OCI-LY7 (cell line): ENCODE measurements around the gene ACOX1. TPM values are rescaled to one million over a fixed set of nuclear protein-coding genes. Genes with fewer than 3 reads are reported as not detected.
"Not testable (repeated sequence)": the region's sequence is repeated elsewhere in the genome, so short reads cannot be mapped to it uniquely, and the experiment has no call there.

Source experiments
- BruUV-seq: library from RNA; stranded (reverse); fragments of 400-500 nt; replicated peaks from 2 replicates; lab custom pipeline; 2021; lab: Mats Ljungman, UMichigan
- CTCF ChIA-PET: fragments of 300-600 bp; sonication (Branson Sonifier 250); formaldehyde crosslinking; loops from one replicate; lab custom pipeline; 2022; ENCODE audit warnings: antibody characterized with exemption; ENCODE audit not compliant: unreplicated experiment; lab: Charles Lee
- POLR2A ChIA-PET: fragments of 300-600 bp; sonication (Branson Sonifier 250); formaldehyde crosslinking; loops from one replicate; lab custom pipeline; 2022; ENCODE audit warnings: antibody characterized with exemption; lab: Charles Lee
- DNase-seq: peaks from one replicate; pipeline ENCODE4 v3.0.0-alpha.2; 2015; ENCODE audit warnings: low spot score
- H2AFZ ChIP-seq: fragments of 200-600 bp; sonication (generic), shearing (Covaris generic); 2 replicates; pipeline ENCODE4 v1.6.1; 2014; ENCODE audit warnings: mild to moderate bottlenecking, antibody characterized with exemption, low read length, moderate library complexity
- H3K27ac ChIP-seq: fragments of 200-600 bp; sonication (generic); 2 replicates; pipeline ENCODE4 v1.5.1; 2014; ENCODE audit warnings: mixed run types, low read depth, mild to moderate bottlenecking, moderate library complexity, low read length, inconsistent platforms; ENCODE audit not compliant: poor library complexity, severe bottlenecking
- H3K36me3 ChIP-seq: fragments of 200-600 bp; sonication (generic); 2 replicates; pipeline ENCODE4 v1.6.1; 2014; ENCODE audit warnings: mild to moderate bottlenecking, antibody characterized with exemption, low read length, moderate library complexity, mixed read lengths; ENCODE audit not compliant: insufficient read depth
- H3K4me1 ChIP-seq: fragments of 200-600 bp; sonication (generic); 2 replicates; pipeline ENCODE4 v1.5.1; 2014; ENCODE audit warnings: mild to moderate bottlenecking, low read length; ENCODE audit not compliant: insufficient read depth, poor library complexity, severe bottlenecking
- H3K4me2 ChIP-seq: fragments of 200-600 bp; sonication (generic); 2 replicates; pipeline ENCODE4 v1.6.1; 2014; ENCODE audit warnings: mild to moderate bottlenecking, low read length
- H3K4me3 ChIP-seq: fragments of 200-600 bp; sonication (generic); 2 replicates; pipeline ENCODE4 v1.5.1; 2014; ENCODE audit warnings: mild to moderate bottlenecking, low read depth, low read length; ENCODE audit not compliant: poor library complexity, severe bottlenecking
- H3K79me2 ChIP-seq: fragments of 200-600 bp; sonication (generic); 2 replicates; pipeline ENCODE4 v1.6.1; 2016; ENCODE audit warnings: low read depth, mild to moderate bottlenecking, low read length, moderate library complexity, mixed read lengths; ENCODE audit not compliant: insufficient read depth
- H3K9me2 ChIP-seq: fragments of 200-600 bp; sonication (generic); 2 replicates; pipeline ENCODE4 v1.6.1; 2016; ENCODE audit warnings: mild to moderate bottlenecking, low read length, mixed read lengths; ENCODE audit not compliant: insufficient read depth
- H3K9me3 ChIP-seq: fragments of 200-600 bp; sonication (generic); 2 replicates; pipeline ENCODE4 v1.6.1; 2014; ENCODE audit warnings: mild to moderate bottlenecking, mixed run types, low read length, mixed read lengths
- H4K20me1 ChIP-seq: fragments of 200-600 bp; sonication (generic); 2 replicates; pipeline ENCODE4 v1.6.1; 2014; ENCODE audit warnings: mild to moderate bottlenecking, antibody characterized with exemption, low read length, moderate library complexity, mixed read lengths; ENCODE audit not compliant: insufficient read depth
- CTCF ChIP-seq: fragments of 200-600 bp; sonication (generic); conservative IDR thresholded peaks from 2 replicates; pipeline ENCODE4 v1.5.1; 2014; ENCODE audit warnings: mild to moderate bottlenecking, antibody characterized with exemption, low read length, moderate library complexity, mixed read lengths
- EZH2phosphoT487 ChIP-seq: fragments of 200-600 bp; sonication (generic); IDR thresholded peaks from 2 replicates; pipeline ENCODE4 v1.6.1; 2018; ENCODE audit warnings: low read depth, borderline replicate concordance, mild to moderate bottlenecking, mixed run types, antibody characterized with exemption, low read length, moderate library complexity, mixed read lengths
- intact Hi-C: fragments of 100-400 bp; cut with micrococcal nuclease; formaldehyde crosslinking; loops from one replicate; pipeline ENCODE4 v1.10.0; 2022; ENCODE audit not compliant: unreplicated experiment
- total RNA-seq, 2 experiments: library from RNA; depleted of rRNA in 1 of 2; stranded (reverse); fragments of >200 nt in 1 of 2; shearing (Covaris generic) in 1 of 2; gene quantifications; 2 replicates each; pipeline ENCODE4 v1.2.3, GENCODE V29; 2014 to 2022

Gene ACOX1
- total RNA-seq, 2 experiments from 2014 or later: 22.6 to 34.6 TPM

DNA sequence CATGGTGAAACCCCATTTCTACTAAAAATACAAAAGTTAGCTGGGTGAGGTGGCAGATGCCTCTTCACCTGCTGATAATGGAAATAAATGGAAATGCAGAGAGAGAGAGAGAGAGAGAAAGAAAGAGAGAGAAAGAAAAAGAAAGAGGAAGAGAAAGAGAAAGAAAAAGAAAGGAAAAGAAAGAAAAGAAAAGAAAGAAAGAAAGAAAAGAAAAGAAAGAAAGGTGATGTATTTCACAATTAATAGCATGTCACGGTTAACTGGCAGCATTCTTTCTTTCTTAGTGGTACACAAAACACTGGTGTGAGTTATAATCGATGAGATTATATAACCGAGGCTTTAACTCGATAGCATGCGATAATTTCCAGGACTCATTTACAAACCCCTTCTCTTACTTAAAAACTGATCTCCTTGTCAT lies 3.2 kb downstream of the ACOX1 start:
- Histone ChIP-seq H3K79me2 (peaks cover 22% of the 10 kb centered on the region; the same call in 1 of the 2 replicates), H2AFZ (no peak overlapping the region)
- POLR2A ChIA-PET: no interaction called here

GRCh38 chr17:75975187-75975586 lies 3.8 kb downstream of the ACOX1 start:
- H4K20me1 ChIP-seq, H2AFZ ChIP-seq, H3K27ac ChIP-seq, DNase-seq, H3K36me3 ChIP-seq, BruUV-seq, H3K4me3 ChIP-seq, H3K4me2 ChIP-seq, H3K9me3 ChIP-seq, POLR2A ChIA-PET, H3K9me2 ChIP-seq: not testable (repeated sequence)
- H3K4me1 ChIP-seq: peaks cover 24% of the 10 kb centered on the region
- CTCF ChIA-PET: interaction anchor here (0.6 kb wide), 1 partner anchor 128 kb away, joined by 10 read pairs; the partner anchor contains the start of gene EXOC7
- intact Hi-C loops: loop anchor here (10.0 kb wide), 1 partner anchor 190 kb away; the partner anchor contains the start of gene UNK
- H3K79me2 ChIP-seq: peaks cover 16% of the 10 kb centered on the region; the same call in 1 of the 2 replicates

More for the DNA sequence above, 3.2 kb downstream of the ACOX1 start:
- Histone ChIP-seq H3K36me3 (peaks cover 6% of the 10 kb centered on the region; the same call in 1 of the 2 replicates), H3K27ac (no peak overlapping the region), H3K4me2 (peak overlapping the region; percentile 9; the same call in 1 of the 2 replicates), H4K20me1 (no peaks in the 10 kb centered on the region), H3K4me1 (peaks cover 28% of the 10 kb centered on the region), H3K9me3 (no peaks in the 10 kb centered on the region), H3K4me3 (no peak overlapping the region), H3K9me2 (no peaks in the 10 kb centered on the region)
- intact Hi-C loops: loop anchor here (10.0 kb wide), 1 partner anchor 191 kb away; the partner anchor contains the start of gene UNK
- CTCF ChIA-PET: no interaction called here
- no peak for TF ChIP-seq CTCF
- DNase-seq: no peak
- no TSS peak for BruUV-seq

DNA sequence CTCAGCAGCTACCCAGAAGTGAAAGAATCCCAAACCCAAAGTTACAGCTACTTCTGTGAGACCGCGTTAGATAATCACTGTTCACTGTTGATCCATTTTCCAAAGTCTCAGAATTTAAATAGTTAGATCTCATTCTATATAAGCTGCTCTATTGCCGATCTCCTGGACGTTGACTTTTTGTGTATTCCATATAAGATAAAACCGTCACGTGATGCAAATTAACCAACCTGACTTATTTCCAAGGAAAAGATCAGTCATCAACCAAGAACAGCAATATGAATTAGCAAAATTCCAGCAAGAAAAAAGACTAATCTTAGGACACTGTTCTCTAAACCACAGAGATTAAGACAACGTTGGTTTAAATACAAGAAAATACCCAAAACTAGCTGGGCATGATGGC lies 8.3 kb downstream of the ACOX1 start:
- Histone ChIP-seq H3K4me2 (no peak overlapping the region), H3K4me3 (no peak overlapping the region), H3K9me2 (no peaks in the 10 kb centered on the region), H3K36me3 (peaks cover 6% of the 10 kb centered on the region; the same call in 1 of the 2 replicates), H3K4me1 (peaks cover 5% of the 10 kb centered on the region), H3K79me2 (no peaks in the 10 kb centered on the region), H3K27ac (no peak overlapping the region), H4K20me1 (no peaks in the 10 kb centered on the region), H2AFZ (no peak overlapping the region), H3K9me3 (no peaks in the 10 kb centered on the region)
- no TSS peak for BruUV-seq
- ChIA-PET CTCF (no interaction called here), POLR2A (interaction anchor here (1.0 to 1.9 kb wide), 3 partner anchors 11 to 15 kb away, joined by 3 to 5 read pairs (median 4); no protein-coding TSS in a partner anchor)
- DNase-seq: no peak
- no peak for TF ChIP-seq EZH2phosphoT487
- TF ChIP-seq CTCF: no peak
- intact Hi-C loops: loop anchor here (10.0 kb wide), 1 partner anchor 186 kb away; the partner anchor contains the start of gene UNK
